SIG-M5 treated with dmso at 0.1 percent for 504 hours (cell line): ENCODE results near the gene FBXL5.

ENCODE experiments used
- DNase-seq: peaks from one replicate; lab custom pipeline; 2025; ENCODE audit not compliant: unreplicated experiment; lab: John Stamatoyannopoulos, UW

Gene FBXL5

GRCh38 chr4:15563871-15564270 is 91.3 kb downstream of the FBXL5 start:
- no peak for DNase-seq

- DNase-seq, result no peak
Measured at GRCh38 chr4:15562623-15563022, 92.5 kb downstream of the FBXL5 start.

- no peak for DNase-seq
Measured at GRCh38 chr4:15562114-15562513, 93.0 kb downstream of the FBXL5 start.

- DNase-seq, result no peak
Measured at GRCh38 chr4:15558561-15558960, 96.6 kb downstream of the FBXL5 start.

- DNase-seq, result no peak
Measured at GRCh38 chr4:15557786-15558550, 97.2 kb downstream of the FBXL5 start.

GRCh38 chr4:15556511-15557092 is 98.6 kb downstream of the FBXL5 start:
- no peak for DNase-seq
